SK-N-SH (cell line): Measurements from ENCODE around the gene UBE2K.

Experiments
- ELF1 ChIP-seq: IDR thresholded peaks from 2 replicates; pipeline ENCODE4 v1.4.0; 2012
- EP300 ChIP-seq, 2 experiments: IDR thresholded peaks; 2 replicates each; pipeline versions ENCODE4 v1.4.0 to v1.6.1; 2012; ENCODE audit warnings: borderline replicate concordance in 1 of 2, low read depth in 1 of 2, low read length in 1 of 2
- FOXM1 ChIP-seq: IDR thresholded peaks from 2 replicates; pipeline ENCODE4 v1.4.0; 2012; ENCODE audit warnings: low read depth, mild to moderate bottlenecking
- GATA2 ChIP-seq: sonication (generic); formaldehyde crosslinking; IDR thresholded peaks from 2 replicates; pipeline ENCODE4 v1.5.0; 2020; ENCODE audit warnings: mild to moderate bottlenecking, missing genetic modification reagents
- MXI1 ChIP-seq: IDR thresholded peaks from 2 replicates; pipeline ENCODE4 v1.6.1; 2012; ENCODE audit warnings: mild to moderate bottlenecking, low read depth, low read length, improper control_type of control experiment
- NFIC ChIP-seq: IDR thresholded peaks from 2 replicates; pipeline ENCODE4 v1.4.0; 2012; ENCODE audit warnings: borderline replicate concordance
- NRF1 ChIP-seq: IDR thresholded peaks from 2 replicates; pipeline ENCODE4 v1.6.1; 2012; ENCODE audit warnings: low read depth, mild to moderate bottlenecking, low read length
- POLR2AphosphoS5 ChIP-seq: IDR thresholded peaks from 2 replicates; pipeline ENCODE4 v1.6.1; 2012; ENCODE audit warnings: low read depth, low read length
- RFX5 ChIP-seq: IDR thresholded peaks from 2 replicates; pipeline ENCODE4 v1.6.1; 2012; ENCODE audit warnings: mild to moderate bottlenecking, improper control_type of control experiment, low read length
- TAF1 ChIP-seq: IDR thresholded peaks from 2 replicates; pipeline ENCODE4 v1.6.1; 2012; ENCODE audit warnings: low read depth, mild to moderate bottlenecking, low read length, moderate library complexity, borderline replicate concordance
- TEAD4 ChIP-seq: IDR thresholded peaks from 2 replicates; pipeline ENCODE4 v1.4.0; 2012; ENCODE audit warnings: mild to moderate bottlenecking, borderline replicate concordance; ENCODE audit not compliant: insufficient read depth
- YY1 ChIP-seq: IDR thresholded peaks from 2 replicates; pipeline ENCODE4 v1.4.0; 2012; ENCODE audit warnings: low read depth, mild to moderate bottlenecking
- TF ChIP-seq, protein P1 (sequence below): fragments of 200-600 bp; sonication (generic); IDR thresholded peaks from 2 replicates; pipeline ENCODE4 v1.6.1; 2017; ENCODE audit warnings: antibody characterized with exemption, mild to moderate bottlenecking, moderate library complexity

- TF ChIP-seq, protein P1, sequence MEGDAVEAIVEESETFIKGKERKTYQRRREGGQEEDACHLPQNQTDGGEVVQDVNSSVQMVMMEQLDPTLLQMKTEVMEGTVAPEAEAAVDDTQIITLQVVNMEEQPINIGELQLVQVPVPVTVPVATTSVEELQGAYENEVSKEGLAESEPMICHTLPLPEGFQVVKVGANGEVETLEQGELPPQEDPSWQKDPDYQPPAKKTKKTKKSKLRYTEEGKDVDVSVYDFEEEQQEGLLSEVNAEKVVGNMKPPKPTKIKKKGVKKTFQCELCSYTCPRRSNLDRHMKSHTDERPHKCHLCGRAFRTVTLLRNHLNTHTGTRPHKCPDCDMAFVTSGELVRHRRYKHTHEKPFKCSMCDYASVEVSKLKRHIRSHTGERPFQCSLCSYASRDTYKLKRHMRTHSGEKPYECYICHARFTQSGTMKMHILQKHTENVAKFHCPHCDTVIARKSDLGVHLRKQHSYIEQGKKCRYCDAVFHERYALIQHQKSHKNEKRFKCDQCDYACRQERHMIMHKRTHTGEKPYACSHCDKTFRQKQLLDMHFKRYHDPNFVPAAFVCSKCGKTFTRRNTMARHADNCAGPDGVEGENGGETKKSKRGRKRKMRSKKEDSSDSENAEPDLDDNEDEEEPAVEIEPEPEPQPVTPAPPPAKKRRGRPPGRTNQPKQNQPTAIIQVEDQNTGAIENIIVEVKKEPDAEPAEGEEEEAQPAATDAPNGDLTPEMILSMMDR, result no peak
- TF ChIP-seq ELF1 (no peak), TEAD4 (no peak), RFX5 (no peak), FOXM1 (no peak), NFIC (no peak), YY1 (no peak), TAF1 (no peak), MXI1 (no peak), POLR2AphosphoS5 (no peak), EP300 (IDR thresholded peaks at IDR 0.05; ENCODE audit: borderline replicate concordance in 1 of 2, low read depth in 1 of 2, low read length in 1 of 2) (no peak), GATA2 (CRISPR knock-in tag) (no peak), NRF1 (no peak)
Measured at GRCh38 chr4:39655876-39656275, 42.1 kb upstream of the UBE2K start.
